DMS153 (cell line): ENCODE results near the gene ANXA8.
"Not testable (repeated sequence)": the region's sequence is repeated elsewhere in the genome, so short reads cannot be mapped to it uniquely, and the experiment has no call there.

Experiments
- DNase-seq: peaks from one replicate; lab custom pipeline; 2025; lab: John Stamatoyannopoulos, UW

The ANXA8 gene

DNA sequence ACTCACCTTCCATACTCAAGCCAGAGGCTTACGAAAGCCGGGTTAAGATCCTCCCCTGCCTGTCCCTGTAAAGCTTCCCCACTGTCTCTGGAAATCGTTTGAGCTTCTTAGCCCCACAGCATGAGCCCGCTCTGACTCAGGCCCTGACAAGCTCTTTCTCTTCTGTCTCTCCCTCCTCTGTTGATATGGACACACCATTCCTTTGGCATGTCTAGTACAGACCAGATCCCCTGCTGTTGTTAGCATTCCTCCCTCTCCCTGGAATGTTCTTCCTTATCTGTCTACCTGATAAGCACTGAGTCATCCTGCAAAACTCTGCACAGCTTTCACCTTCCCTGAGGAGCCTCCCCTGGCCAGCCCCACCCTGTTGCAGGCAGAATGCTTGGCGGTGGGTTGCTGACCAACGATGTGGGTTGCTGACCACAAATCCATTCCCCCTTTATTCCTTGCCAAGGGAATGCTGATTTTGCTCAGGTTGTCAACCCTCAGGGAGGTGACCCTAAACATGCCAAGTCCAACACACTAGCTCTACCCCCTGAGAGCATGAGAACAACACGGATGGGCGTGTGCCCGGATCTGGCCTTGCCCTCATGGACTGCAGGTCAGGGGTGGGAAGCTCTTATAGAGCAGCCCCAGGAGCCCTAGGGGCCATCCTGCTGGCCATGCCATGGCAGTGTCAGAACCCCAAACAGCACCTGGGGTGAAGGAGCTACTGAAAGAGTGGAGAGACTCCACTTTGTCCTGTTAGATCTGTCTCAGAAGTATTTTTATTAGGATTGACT lies 21.1 kb downstream of the ANXA8 start:
- not testable (repeated sequence) for DNase-seq

DNA sequence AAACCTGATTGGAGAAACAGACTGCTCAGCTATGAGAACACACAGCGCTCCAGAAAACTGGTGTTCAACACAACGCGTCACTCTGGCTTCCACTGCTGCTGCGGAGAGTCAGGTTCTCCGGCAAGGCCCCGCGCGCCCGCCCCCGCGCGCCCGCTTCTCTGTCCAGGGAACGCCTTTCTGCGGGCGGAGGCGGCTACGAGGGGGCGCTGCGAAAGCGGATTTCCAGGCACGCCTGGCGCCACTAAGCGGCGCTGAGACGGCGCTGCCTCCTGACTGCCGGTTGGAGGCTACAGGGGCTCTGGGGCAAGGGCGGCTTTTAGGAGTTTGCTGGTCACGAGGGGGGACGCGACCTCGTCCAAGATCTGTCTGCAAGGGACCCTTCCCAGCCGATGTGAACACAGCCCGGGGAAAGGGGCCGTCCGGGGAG lies 22.6 kb downstream of the ANXA8 start:
- DNase-seq: not testable (repeated sequence)

DNA sequence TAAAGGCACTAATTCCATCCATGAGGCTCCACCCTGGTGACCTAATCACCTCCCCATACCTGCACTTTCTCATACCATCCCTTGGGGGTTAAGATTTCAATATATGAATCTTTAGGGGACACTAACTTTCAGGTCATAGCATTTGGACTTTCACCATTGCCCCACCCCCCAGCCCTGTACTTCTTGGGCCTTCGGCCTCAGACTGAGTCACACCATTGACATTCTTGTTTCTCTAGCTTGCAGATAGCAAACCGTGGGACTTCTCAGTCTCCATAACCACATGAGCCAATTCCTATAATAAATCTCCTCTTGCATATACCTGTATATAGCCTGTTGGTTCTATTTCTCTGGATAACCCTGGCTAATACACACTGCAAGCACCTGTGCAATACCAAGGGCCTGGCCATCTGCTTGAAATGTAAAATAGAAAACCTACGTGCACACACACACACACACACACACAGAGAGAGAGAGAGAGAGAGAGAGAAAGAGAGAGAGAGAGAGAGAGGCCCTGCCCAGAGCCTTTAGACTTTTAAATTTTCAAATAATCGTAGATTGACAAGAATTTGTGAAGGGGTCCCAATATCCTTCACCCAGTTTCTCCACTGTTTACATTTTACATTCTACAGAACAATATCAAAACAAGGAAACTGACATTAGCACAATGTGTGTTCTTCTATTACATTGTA lies 25.3 kb downstream of the ANXA8 start:
- no peak for DNase-seq

DNA sequence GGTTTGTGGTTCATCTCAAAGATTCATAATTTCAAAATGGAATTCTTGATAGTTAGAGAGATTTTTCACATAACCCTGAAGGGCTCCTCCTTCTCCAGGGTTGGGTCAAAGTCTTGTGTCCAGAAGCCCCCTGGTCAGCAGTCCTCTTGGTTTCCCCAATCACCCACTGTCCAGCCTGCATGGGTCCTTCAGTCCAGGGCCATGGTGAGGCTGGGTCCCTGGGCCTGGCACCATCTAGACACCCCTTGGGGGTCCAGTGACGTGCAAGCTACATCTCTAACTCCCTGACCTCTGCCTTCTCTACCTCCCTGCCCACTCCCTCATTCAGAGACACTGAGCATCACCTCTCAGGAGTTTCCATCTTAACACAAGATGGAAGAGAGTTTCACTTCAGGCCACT lies 26.1 kb downstream of the ANXA8 start:
- no peak for DNase-seq

DNA sequence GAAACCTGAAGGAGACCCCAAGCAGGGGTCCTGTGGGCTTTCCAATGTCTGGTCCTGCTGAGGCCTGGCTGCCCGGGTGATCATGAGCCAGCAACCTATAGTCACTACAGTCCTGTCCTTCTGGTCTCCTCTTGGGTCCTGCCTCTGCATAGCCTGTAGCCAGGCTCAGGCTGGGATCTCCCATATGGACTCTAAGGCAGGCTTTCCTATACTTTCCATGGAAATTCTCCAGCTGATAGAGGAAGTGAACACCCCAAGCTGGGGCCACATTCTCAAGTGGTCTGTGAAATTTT lies 26.4 kb downstream of the ANXA8 start:
- no peak for DNase-seq

DNA sequence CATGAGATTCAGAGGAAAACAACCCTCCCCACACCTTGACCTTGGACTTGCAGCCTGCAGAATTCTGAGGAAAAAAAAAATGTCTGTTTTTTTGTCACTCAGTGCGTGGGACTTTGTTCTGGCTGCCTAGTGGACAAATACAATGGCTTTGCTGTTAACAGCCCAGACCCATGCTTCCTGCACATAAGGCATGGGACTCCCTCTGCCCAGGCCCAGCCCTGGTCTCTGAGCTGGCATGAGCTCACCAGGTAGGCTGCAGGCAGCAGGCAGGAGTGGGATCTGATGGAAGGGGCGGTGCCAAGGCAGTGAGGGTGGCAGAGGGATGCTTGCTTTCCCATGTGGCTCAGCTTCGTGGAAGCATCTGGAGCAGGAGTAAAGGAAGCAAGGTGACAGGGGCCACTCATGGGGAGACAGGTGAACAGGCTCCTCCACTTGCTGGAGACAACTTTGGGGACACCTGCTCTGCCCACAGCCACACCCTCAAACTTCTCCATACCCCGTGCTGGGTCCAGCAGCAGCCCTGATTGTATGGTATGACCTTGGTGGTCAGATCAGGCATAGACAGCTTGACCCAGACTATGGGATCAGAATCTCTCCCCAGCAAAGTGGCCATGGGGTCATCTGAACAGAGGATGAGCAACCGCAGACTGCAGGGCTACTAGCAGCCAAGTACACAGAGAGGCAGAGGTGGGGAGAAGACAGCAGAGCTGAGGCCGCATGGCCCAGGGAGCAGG lies 27.0 kb downstream of the ANXA8 start:
- no peak for DNase-seq

DNA sequence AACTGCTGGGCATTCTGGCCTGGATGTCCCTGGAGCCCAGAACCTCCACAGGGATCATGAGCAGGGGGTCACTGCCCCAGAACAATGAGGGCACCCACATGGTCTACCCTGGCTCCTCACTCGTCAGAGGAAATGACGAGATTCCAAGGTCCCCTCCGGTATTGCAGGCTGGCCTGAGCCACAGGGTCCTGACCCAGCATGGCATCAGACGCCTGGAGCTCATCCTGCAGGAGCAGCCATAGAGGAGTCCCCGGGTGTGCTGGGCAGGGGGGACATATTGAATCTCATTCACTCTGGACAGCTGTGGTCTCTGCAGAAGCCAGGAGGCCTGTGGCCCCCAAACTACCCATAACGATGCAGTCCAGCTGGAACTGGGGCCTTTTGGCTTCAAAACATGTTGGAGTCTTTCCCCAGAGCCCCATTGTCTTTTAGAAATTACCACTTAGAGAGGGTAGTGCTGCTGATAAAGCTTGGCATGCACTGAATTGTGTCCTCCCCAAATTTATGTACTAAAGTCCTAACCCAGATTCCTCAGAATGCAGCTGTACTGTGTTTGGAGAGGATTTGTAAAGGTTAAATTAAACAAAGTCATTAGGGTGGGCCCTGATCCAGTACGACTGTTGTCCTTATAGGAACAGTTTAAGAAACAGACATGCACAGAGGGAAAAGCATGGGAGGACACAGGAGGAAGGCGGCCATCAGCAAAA lies 27.7 kb downstream of the ANXA8 start:
- no peak for DNase-seq

DNA sequence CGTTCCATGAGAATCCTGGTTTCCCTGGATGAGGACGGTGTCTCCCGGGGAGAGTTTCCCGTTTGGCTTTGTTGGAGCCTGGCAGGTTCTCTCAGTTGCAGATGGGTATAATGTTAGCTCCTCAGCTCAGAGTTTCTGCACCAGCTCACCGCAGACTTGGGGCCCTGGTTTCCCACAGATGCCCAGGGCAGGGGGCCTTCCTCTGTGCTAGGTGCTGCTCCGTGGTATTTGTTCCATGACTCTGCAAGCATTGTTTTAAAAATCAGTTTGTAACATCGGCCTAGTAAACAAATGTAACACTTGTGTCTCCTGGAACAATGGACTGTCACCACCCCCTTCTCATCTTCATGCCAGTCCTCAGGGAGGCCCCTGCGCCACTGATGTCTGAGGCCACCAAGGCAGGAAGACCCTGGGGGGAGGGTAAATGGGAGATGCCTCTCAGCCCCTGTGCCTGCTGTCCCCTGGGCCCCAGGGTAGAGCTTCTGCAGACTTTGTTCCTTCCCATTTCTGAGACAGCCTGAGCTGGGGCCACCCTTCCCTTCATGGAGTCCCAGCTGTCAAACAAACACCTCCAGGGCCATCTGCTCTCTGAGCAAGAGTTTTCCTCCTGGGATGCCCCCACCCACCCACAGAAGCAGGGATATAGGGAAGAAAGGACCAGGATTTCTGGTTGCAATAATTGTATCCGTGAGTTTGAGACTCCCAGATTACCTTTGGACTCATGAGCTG lies 28.4 kb downstream of the ANXA8 start:
- not testable (repeated sequence) for DNase-seq

DNA sequence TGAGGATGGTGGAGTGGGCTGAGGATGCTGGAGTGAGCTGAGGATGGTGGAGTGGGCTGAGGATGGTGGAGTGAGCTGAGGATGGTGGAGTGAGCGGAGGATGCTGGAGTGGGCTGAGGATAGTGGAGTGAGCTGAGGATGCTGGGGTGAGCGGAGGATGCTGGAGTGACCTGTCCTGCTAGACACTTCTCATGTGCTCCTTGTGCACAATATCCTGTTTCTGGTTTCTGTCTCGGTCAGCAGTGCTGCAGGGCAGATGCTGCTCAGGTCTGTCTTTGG lies 29.2 kb downstream of the ANXA8 start:
- DNase-seq: no peak

DNA sequence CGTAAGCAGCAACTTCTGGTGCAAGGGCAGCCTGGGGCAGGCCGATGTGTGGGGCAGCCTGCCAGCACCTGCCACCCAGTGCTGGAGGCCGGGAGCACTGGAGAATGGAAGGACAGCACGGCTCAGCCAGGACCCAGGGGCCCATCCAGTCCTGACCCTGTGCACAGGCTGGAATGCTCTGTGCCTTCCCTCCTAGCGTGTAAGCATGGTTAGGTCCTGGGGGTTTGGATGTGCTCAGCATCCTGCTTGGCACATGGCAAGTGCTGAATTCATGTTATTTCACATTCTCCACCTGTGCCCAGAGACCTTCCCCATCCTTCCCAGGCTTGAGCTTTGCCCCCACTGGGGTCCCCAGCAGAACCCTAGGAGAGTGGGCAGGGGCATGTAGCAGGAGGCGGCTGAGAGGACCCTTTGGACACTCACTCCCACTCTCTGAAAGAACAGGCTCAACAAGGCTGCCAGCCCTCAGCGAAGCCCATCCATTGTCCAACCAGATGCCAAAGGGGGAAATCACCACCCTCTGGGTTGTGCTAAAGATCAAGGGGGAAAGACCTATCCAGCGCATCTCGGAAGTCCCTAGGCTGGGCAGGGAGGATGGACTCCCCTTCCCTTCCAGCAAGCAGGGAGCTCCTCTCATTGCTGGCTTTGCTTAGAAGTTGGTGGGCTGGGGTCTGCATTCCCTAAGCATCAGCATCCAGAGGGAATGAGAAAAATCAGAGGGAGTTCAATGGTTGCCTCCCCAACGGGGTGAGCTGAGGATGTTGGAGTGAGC lies 29.7 kb downstream of the ANXA8 start:
- DNase-seq: no peak

DNA sequence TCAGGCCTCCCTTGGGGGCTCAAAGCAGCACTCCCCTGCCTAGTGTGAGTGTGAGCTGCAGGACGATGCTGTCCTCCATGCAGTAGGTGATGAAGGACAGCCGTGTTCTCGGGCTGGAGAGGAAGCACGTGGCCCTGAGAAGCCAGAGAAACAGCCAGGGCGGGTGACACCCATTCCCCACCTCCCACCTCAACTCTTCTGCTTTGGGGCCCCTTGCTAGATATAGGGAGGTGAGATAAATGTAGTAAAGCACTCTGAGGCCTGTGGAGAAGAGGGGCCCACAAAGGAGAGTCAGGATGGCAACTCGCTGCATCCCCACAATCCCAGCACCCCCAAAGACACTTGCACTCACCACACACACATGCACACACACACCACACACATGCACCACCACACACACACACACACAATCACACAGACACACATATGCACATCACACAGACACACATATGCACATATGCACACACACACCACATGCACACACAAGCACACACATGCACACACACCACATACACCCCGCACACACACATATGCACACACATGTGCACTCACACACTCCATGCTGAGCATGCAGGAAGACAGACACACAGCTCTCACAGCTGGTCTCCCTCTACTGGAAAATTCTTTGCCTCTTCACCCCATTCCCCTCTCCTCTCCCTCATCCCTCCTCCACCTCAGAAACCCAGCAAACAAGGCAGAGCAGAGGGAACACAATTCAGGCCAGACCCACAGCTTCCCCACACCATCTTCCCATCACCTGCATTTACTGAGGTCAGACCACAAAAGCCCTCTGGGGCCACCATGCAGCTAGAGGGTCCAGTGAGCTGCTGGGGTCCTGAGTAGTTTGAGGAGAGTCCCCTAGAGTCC lies 30.5 kb downstream of the ANXA8 start:
- DNase-seq: no peak

DNA sequence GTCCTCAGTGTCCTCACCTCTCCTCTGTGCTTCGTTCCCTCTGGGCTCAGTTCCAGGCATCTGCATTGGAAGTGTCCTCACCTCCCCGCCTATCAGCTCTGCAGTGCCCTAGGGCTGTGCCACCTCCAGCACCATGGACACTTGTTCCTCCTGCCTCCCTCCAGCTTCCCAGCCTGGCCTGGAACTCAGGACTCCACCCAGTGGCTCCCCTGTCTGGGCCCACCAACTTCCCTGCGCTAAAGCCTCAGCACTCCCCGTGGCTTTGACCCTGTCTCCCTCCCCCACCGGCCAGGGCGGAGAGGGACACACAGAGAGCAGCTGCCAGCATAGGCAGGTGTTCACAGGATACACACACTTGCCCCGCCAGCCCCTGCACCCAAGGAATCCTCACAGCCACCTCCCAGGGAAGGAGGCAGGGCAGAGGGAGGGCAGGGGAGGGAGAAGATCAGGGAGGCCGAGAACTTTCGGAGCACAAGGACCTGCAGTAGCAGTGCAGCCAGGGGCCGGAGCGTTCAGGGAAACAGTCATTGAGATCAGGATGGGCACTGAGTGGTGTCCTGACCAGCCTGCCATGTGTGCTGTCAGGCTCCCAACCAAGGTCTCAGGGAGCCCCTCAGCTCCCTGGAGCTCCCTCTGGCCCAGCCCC lies 31.3 kb downstream of the ANXA8 start:
- DNase-seq: peak; percentile 30

DNA sequence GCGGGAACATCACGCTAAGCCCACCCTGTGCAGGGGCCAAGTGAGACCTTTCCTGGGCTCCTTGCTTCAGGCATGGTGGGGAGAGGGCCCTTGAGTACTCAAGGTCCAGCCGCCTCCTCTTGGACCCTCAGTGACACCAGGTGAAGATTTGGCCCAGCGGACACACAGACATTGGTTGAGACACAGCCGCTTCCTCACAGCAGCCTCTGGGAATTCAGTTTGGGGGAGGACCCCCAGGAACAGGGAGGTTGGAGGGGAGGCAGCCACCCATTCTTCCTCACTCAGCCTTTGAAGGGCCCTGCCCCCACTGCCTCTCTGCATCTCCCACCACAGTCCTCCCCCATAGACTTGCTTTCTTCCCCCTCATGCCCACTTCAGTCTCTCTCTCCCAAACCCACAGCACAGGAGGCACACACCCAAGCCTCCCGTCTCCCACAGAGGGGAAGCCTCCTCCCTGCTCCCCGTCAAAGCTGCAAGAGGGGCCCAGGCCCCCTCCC lies 31.9 kb downstream of the ANXA8 start:
- no peak for DNase-seq

DNA sequence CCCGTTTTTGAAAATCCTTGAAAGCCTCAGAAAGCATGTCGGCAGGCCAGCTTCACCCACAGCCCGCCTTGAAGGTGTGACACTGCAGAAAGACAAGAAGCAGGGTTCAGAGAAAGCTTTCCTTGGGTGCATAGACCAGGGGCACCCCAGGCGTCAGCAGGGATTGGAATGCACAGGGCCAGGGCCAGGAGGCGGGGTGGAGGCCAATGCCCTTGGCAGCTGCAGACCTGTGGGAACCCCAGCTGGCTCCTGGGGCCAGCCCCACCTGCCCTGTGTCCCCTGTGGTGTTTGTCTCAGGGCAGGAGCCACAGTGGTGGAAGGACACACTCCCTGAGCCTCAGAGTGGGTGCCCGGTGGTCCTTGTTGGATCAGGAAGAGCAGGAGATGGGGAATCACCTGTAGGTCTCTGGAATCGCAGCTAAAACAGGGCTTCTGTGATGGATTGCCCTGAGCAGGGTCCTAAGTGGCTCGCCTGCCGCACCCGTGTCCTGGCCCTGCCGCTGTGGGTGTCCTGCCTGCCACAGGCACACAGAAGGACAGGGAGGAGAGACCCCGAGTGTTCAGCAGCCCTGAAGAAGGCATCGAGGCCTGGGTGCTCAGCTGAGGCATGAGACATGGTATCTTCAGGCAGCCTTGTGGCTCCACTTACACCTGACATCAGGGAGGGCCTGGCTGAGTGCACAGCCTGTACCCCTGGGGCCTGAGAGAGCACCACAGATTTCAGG lies 32.5 kb downstream of the ANXA8 start:
- DNase-seq: no peak

DNA sequence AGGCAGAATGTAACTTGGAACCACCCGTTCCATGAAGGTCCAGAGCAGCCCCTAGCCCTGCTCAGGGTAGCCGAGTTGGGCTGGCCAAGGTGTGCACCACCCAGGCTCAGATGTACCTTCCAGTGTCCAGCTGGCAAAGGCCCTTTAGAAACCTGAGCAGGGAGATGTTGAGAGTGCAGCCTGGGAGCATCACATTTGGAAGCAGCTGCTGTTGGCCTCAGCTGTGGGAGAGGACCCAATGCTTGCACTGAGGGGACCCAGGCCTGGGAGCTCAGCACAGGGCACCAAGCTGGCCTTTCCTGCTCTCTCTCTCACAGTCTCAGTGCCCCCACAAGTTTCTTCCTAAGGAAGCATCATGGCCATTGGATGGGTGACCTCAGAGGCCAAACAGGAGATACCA lies 33.5 kb downstream of the ANXA8 start:
- no peak for DNase-seq

DNA sequence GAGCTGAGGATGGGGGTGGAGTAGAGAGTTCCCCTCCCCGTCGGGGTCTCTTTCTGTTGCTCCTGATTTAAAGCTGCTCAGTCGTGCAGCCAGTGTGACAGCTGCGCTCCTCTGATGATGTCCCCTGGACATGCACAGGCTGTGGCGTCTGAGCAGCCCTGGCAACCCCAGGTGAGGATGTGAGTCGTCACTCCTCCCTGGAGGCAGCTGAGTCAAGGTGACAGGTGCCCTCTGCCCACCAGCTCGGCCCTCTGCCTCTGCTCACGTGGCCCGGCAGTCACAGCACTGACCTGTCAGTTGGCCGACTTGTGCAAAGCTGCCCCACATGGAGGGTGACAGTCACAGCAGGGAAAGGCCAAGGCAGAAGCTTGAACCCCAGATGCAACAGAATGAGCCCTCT lies 33.9 kb downstream of the ANXA8 start:
- no peak for DNase-seq

DNA sequence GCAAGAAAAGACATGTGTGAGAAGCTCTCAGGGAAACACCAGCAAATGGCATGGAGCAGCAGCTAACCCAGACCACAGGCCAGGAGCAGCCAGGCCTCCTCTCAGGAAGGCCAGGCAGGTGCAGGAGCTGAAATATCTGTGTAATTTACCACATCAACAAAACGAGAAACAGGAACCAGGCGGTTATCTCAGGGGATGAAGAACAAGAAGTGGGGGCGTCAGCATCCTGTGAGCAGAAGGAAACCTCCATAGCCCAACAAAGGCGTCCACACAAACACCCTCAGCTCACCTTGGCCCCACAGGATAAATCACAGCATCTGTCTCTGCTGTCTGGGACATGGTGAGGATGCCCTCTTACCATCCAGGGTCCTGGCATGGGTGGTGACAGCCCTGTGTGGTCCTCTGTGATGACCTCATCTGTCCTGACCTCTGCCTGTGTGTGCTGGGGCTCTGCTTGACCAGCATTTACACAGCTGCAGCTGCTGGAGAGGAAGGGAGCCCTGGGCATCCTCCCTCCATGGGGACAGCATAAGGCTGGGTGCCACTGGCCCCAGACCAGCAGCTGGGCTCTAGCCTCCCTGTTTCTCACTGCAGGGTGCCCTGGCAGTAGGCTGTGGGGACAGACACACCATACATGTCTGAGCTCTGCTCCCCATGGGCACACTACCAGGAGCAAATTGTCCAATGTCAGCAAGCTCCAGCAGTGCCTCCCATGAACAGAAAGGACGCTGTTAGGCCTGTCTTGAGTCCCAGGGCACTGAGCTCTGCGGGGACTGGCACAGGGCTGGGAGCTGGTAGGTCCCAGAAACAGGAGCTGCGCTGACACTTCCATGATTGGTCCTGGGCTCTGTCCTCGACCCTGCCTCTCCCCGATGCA lies 34.6 kb downstream of the ANXA8 start:
- no peak for DNase-seq

DNA sequence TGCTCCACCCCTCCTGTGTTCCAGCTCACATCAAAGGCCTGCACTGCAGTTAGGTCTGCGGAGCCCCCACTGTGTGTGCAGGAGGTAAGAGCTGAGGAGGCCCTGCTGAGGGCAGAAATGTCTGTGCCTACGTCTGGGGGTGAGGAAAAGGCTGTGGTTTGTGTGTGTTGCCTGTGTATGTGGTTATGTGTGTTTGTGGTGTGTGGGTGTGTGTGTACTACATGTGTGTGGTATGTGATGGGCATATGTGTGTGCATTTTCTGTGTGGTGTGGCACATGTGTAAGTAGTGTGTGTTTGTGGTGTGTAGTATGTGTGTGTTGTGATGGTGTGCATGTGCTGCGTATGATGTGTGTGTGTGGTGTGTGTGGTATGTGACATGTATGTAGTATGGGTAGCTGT lies 36.2 kb downstream of the ANXA8 start:
- DNase-seq: no peak
